Hepatocyte (in vitro differentiated cells): Measurements from ENCODE around the gene RTF1. TPM values are rescaled to one million over a fixed set of nuclear protein-coding genes. Genes with fewer than 3 reads are reported as not detected.

Source experiments
- polyA plus RNA-seq: library from polyadenylated mRNA; unstranded; fragments of >200 nt; fragmentation: Nextera tagmentation; extraction: Ambion mirVana; gene quantifications from 2 replicates; pipeline ENCODE4 v1.2.1, GENCODE V29; 2016
- small RNA-seq: library from RNA; depleted of rRNA; stranded (forward); fragments of <200 nt; gene quantifications from one replicate; pipeline ENCODE3, GENCODE V24; 2014
- total RNA-seq: library from RNA; depleted of rRNA; stranded (reverse); fragments of >200 nt; gene quantifications from 2 replicates; pipeline ENCODE4 v1.2.3, GENCODE V29; 2014

The RTF1 gene
- total and polyA plus RNA-seq, 2 experiments from 2014 or later = 34.1 to 73.4 TPM

Small RNA genes lying within 50 kb of the gene (small RNA-seq; reads per million reads assigned to genes)
- not detected for gene RNU6-1169P

Other genes with a start within 250 kb of the RTF1 start
- not detected in 2 replicates for gene EXD1, start 186.3 kb upstream of the RTF1 start, total RNA-seq
- gene EXD1, start 186.3 kb upstream of the RTF1 start, polyA plus RNA-seq = not detected in 2 replicates
- 152 and 163 TPM in 2 replicates for gene CHP1, start 185.8 kb upstream of the RTF1 start, total RNA-seq
- 30.8 and 39.0 TPM in 2 replicates for gene CHP1, start 185.8 kb upstream of the RTF1 start, polyA plus RNA-seq
- gene OIP5, start 84.5 kb upstream of the RTF1 start, total RNA-seq = 1.8 and 11.8 TPM in 2 replicates
- 3.3 and 3.6 TPM in 2 replicates for gene OIP5, start 84.5 kb upstream of the RTF1 start, polyA plus RNA-seq
- 25.9 and 26.6 TPM in 2 replicates for gene NUSAP1, start 84.2 kb upstream of the RTF1 start, total RNA-seq
- 20.2 and 29.2 TPM in 2 replicates for gene NUSAP1, start 84.2 kb upstream of the RTF1 start, polyA plus RNA-seq
- gene NDUFAF1, start 14.6 kb upstream of the RTF1 start, total RNA-seq = 22.9 and 29.1 TPM in 2 replicates
- gene NDUFAF1, start 14.6 kb upstream of the RTF1 start, polyA plus RNA-seq = 30.1 and 34.1 TPM in 2 replicates
- 18.5 and 20.5 TPM in 2 replicates for gene ITPKA, start 76.8 kb downstream of the RTF1 start, total RNA-seq
- 16.2 and 33.3 TPM in 2 replicates for gene ITPKA, start 76.8 kb downstream of the RTF1 start, polyA plus RNA-seq
- 0.83 and 1.6 TPM in 2 replicates for gene LTK, start 96.7 kb downstream of the RTF1 start, total RNA-seq
- gene LTK, start 96.7 kb downstream of the RTF1 start, polyA plus RNA-seq = 1.1 and 1.2 TPM in 2 replicates
- gene RPAP1, start 127.2 kb downstream of the RTF1 start, total RNA-seq = 15.9 and 16.3 TPM in 2 replicates
- 26.5 and 29.3 TPM in 2 replicates for gene RPAP1, start 127.2 kb downstream of the RTF1 start, polyA plus RNA-seq
- 65.8 and 71.0 TPM in 2 replicates for gene TYRO3, start 142.1 kb downstream of the RTF1 start, total RNA-seq
- 99.8 and 109 TPM in 2 replicates for gene TYRO3, start 142.1 kb downstream of the RTF1 start, polyA plus RNA-seq
- gene MGA, start 243.3 kb downstream of the RTF1 start, total RNA-seq = 35.0 and 39.6 TPM in 2 replicates
- 10.9 and 11.7 TPM in 2 replicates for gene MGA, start 243.3 kb downstream of the RTF1 start, polyA plus RNA-seq